DND-41 (cell line): ENCODE data around the gene HADH.

Experiments used
- CTCF ChIP-seq: IDR thresholded peaks from 2 replicates; pipeline ENCODE4 v1.5.1; 2012; ENCODE audit warnings: borderline replicate concordance, low read length, moderate library complexity, mild to moderate bottlenecking; ENCODE audit not compliant: poor library complexity, severe bottlenecking; ENCODE audit errors: extremely low read depth
- EZH2 ChIP-seq: IDR thresholded peaks from 3 replicates; pipeline ENCODE4 v1.6.1; 2012; ENCODE audit warnings: borderline replicate concordance, low read depth, mild to moderate bottlenecking, moderate library complexity, low read length, inconsistent platforms; ENCODE audit not compliant: severe bottlenecking

DNA sequence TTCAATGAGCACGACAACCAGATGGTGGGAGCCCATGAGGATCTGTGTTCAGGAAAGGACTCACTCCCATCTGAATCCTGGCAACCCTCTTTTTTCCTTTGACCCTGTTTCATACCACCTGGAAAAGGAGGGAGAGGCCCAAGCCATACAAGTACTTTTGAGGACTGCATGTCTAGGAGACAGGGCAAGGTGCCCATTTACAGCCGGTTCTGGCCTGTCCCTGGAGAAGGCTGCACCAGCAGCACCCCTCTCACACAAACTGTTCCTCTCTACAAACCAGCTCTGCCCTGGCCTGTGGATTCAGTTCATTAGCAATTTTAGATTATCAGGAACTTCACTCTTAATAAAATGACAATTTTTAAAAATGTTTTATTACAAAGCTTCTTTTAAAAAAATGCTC, 57.5 kb downstream of the HADH start:
- no peak for TF ChIP-seq CTCF
- TF ChIP-seq EZH2 = no peak
